Measurements from ENCODE around the gene FAM110A.
"Not testable (repeated sequence)": the region's sequence is repeated elsewhere in the genome, so short reads cannot be mapped to it uniquely, and the experiment has no call there.

Gene FAM110A

GRCh38 chr20:881051-881782 is 47.7 kb downstream of the FAM110A start:
- Mint-ChIP-seq H3K36me3 (no peaks in the 10 kb centered on the region), H3K27me3 (peaks cover 44% of the 10 kb centered on the region), H3K27ac (peak overlapping the region; percentile 16), H3K4me3 (peak overlapping the region; percentile 38), H3K4me1 (peaks cover 27% of the 10 kb centered on the region), H3K9me3 (no peaks in the 10 kb centered on the region)
- peak; percentile 46 for DNase-seq
- CTCF ChIA-PET = no interaction called here

DNA sequence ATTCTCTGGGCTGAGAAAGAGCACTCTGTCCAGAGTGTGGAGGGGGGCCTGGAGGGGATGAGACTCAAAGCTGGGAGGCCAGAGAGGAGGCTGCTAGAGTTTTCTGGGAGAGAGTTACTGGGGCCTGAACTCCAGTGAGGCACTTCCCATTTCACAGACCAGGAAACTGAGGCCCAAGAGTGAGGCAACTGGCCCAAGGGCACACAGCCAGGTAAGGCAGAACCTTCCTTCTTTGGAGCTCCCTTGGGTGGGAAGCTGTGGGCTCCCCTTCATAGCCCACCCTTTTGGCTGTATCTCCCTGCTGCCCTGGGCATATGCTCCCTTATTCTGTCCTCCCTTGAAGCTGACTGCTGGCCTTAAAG is 48.2 kb downstream of the FAM110A start:
- peak overlapping the region; percentile 16 for H3K27ac Mint-ChIP-seq
- peaks cover 39% of the 10 kb centered on the region for H3K27me3 Mint-ChIP-seq
- no peak for DNase-seq
- H3K9me3 Mint-ChIP-seq = no peaks in the 10 kb centered on the region
- CTCF ChIA-PET = no interaction called here
- H3K4me1 Mint-ChIP-seq = peaks cover 27% of the 10 kb centered on the region
- peak overlapping the region; percentile 38 for H3K4me3 Mint-ChIP-seq
- no peaks in the 10 kb centered on the region for H3K36me3 Mint-ChIP-seq

DNA sequence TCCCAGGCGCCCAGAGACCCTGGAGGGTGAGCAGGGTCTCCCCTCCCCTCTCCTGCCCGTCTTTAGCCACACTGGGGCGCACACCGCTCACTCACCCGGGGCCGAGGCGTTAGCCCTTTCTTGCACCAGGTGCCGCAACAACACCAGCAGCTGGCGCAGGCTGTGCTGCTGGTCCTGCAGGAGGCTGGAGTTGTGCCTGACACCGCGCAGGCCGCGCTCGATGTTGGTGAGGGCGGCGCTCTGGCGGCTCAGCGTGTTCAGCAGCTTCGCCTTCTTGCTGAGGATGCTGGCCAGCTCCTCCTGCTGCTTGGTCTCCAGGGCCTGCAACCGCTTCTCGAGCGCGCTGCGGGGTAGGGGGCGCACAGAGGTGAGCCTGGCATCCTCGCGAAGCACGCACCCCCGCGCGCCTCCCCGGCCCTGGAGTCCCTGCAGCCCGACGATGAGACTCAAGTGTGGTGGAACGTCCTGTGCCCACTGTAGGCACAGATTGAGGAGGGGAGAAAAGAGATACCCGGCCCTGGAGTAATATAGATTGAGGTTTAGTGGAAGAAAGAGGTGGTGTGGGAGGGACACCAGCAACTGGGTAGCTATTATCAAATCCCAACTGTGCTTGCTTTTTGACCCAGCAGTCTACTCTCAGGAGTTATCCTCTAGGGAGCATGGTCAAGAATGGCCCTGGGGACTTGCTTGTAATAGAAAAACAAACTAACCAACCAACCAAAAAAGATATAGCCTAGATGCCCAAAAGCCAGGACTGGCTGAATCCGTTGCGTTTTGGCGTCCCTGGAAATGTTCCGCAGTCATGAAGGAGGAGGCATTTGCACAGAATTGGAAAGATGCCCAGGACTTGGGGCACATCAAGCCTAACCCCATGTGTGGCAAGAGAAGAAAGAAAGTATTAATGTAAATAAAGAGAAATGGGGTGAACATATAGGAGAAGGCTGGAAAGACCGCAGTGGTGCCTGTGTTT is 51.8 kb downstream of the FAM110A start:
- H3K4me3 Mint-ChIP-seq = no peak overlapping the region
- CTCF ChIA-PET = interaction anchor here (0.6 to 1.7 kb wide), 2 partner anchors 41 to 71 kb away, joined by 3 to 6 read pairs; no protein-coding TSS in a partner anchor
- peak; percentile 41 for DNase-seq
- peaks cover 24% of the 10 kb centered on the region for H3K4me1 Mint-ChIP-seq
- no peak overlapping the region for H3K27ac Mint-ChIP-seq
- H3K27me3 Mint-ChIP-seq = peaks cover 34% of the 10 kb centered on the region
- no peaks in the 10 kb centered on the region for H3K9me3 Mint-ChIP-seq
- H3K36me3 Mint-ChIP-seq = no peaks in the 10 kb centered on the region

GRCh38 chr20:887137-887536 is 53.6 kb downstream of the FAM110A start:
- peaks cover 13% of the 10 kb centered on the region for H3K4me1 Mint-ChIP-seq
- H3K4me3 Mint-ChIP-seq = no peak overlapping the region
- CTCF ChIA-PET = interaction anchor here (1.0 to 1.1 kb wide), 2 partner anchors 52 to 71 kb away, joined by 3 to 4 read pairs; no protein-coding TSS in a partner anchor
- H3K9me3 Mint-ChIP-seq = no peaks in the 10 kb centered on the region
- H3K27me3 Mint-ChIP-seq = peaks cover 41% of the 10 kb centered on the region
- H3K36me3 Mint-ChIP-seq = no peaks in the 10 kb centered on the region
- no peak for DNase-seq
- no peak overlapping the region for H3K27ac Mint-ChIP-seq

DNA sequence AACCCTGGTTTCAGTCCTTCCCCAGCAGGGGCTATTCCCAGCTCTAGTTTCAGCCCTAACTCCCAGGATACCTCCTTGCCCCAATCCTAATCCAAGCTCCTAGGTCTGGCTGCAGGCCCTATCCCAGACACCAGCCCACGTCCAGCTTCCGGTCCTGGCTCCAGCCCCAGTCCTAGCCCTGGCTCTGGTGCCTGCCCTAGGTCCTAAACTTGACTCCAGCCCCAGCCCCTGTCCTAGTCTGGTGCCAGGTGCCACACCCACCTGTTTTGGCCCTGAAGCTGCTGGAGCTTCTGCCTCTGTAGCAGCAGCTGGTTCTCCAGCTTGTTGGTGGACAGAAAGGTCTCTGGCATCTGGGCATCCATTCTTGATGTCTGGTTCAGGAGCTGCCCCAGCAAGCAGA is 54.5 kb downstream of the FAM110A start:
- Mint-ChIP-seq H3K4me1 (peaks cover 8% of the 10 kb centered on the region), H3K27ac (no peak overlapping the region), H3K36me3 (no peaks in the 10 kb centered on the region), H3K27me3 (peaks cover 47% of the 10 kb centered on the region), H3K4me3 (no peak overlapping the region), H3K9me3 (no peaks in the 10 kb centered on the region)
- CTCF ChIA-PET = interaction anchor here (1.9 kb wide), 1 partner anchor 70 kb away, joined by 4 read pairs; no protein-coding TSS in a partner anchor
- DNase-seq = no peak

GRCh38 chr20:889106-889505 is 55.6 kb downstream of the FAM110A start:
- Mint-ChIP-seq H3K4me3 (no peak overlapping the region), H3K27ac (no peak overlapping the region), H3K4me1 (peaks cover 9% of the 10 kb centered on the region), H3K27me3 (peaks cover 44% of the 10 kb centered on the region), H3K9me3 (no peaks in the 10 kb centered on the region), H3K36me3 (no peaks in the 10 kb centered on the region)
- DNase-seq = no peak
- CTCF ChIA-PET = interaction anchor here (1.9 to 2.6 kb wide), 2 partner anchors 67 to 71 kb away, joined by 4 to 6 read pairs; no protein-coding TSS in a partner anchor

- CTCF ChIA-PET = interaction anchor here (1.9 to 2.6 kb wide), 2 partner anchors 66 to 71 kb away, joined by 4 to 6 read pairs; no protein-coding TSS in a partner anchor
- no peak for DNase-seq
- H3K27ac Mint-ChIP-seq = no peak overlapping the region
Measured at GRCh38 chr20:889932-890463, 56.5 kb downstream of the FAM110A start.

DNA sequence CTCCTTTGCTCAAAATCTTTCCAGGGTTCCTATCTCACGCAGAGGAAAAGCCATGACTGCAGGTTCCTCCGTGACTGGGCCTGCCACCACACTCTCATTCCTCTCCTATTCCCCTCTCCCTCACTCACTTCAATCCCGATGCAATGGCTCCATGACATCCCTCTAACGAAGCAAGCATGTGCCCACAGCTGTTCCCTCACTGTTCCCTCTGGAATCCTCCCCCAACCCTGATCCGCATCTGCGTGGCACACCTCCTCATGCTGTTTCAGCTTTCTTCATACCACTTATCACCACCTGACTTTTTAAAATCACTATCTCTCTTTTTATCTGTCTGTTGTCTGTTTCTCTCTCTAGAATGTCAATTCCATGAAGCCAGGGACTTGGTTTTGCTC is 57.1 kb downstream of the FAM110A start:
- Mint-ChIP-seq H3K36me3 (no peaks in the 10 kb centered on the region), H3K4me3 (no peak overlapping the region), H3K27me3 (peaks cover 29% of the 10 kb centered on the region), H3K27ac (no peak overlapping the region), H3K9me3 (no peaks in the 10 kb centered on the region), H3K4me1 (peaks cover 3% of the 10 kb centered on the region)
- CTCF ChIA-PET = interaction anchor here (2.6 kb wide), 1 partner anchor 65 kb away, joined by 6 read pairs; no protein-coding TSS in a partner anchor
- no peak for DNase-seq

More at GRCh38 chr20:889932-890463, 56.5 kb downstream of the FAM110A start:
- Mint-ChIP-seq H3K36me3 (no peaks in the 10 kb centered on the region), H3K4me3 (no peak overlapping the region), H3K27me3 (peaks cover 35% of the 10 kb centered on the region), H3K9me3 (no peaks in the 10 kb centered on the region), H3K4me1 (peaks cover 9% of the 10 kb centered on the region)

- Mint-ChIP-seq H3K4me1 (peaks cover 3% of the 10 kb centered on the region), H3K27ac (no peak overlapping the region), H3K36me3 (no peaks in the 10 kb centered on the region), H3K4me3 (no peak overlapping the region), H3K27me3 (peaks cover 25% of the 10 kb centered on the region), H3K9me3 (peaks cover under 1% of the 10 kb centered on the region)
- CTCF ChIA-PET = interaction anchor here (2.6 kb wide), 1 partner anchor 65 kb away, joined by 6 read pairs; no protein-coding TSS in a partner anchor
- no peak for DNase-seq
Measured at GRCh38 chr20:891058-891705, 57.7 kb downstream of the FAM110A start.

- H3K4me3 Mint-ChIP-seq = no peak overlapping the region
Measured at GRCh38 chr20:891706-892080, 58.2 kb downstream of the FAM110A start.

DNA sequence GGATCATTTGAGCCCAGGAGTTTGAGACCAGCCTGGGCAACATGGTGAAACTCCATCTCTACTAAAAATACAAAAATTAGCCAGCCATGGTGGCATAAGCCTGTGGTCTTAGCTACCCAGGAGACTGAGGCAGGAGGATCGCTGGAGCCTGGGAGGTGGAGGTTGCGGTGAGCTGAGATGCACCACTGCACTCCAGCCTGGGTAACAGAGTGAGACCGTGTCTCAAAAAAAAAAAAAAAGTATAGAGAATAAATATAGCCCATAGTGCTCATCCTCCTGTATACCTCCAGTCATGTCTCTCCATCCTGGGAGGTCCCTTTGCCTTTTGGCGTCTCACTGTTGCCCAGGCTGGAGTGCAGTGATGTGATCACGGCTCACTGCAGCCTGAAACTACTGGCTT is 58.9 kb downstream of the FAM110A start:
- not testable (repeated sequence) for H3K9me3 Mint-ChIP-seq, H3K27ac Mint-ChIP-seq, H3K4me1 Mint-ChIP-seq, H3K36me3 Mint-ChIP-seq, DNase-seq, H3K4me3 Mint-ChIP-seq
- H3K27me3 Mint-ChIP-seq = peaks cover 29% of the 10 kb centered on the region
- CTCF ChIA-PET = interaction anchor here (0.6 kb wide), 1 partner anchor 40 kb away, joined by 3 read pairs; no protein-coding TSS in a partner anchor

More at GRCh38 chr20:891706-892080, 58.2 kb downstream of the FAM110A start:
- DNase-seq = no peak
- CTCF ChIA-PET = interaction anchor here (2.6 kb wide), 1 partner anchor 64 kb away, joined by 6 read pairs; no protein-coding TSS in a partner anchor
- peaks cover 2% of the 10 kb centered on the region for H3K9me3 Mint-ChIP-seq
- H3K27ac Mint-ChIP-seq = no peak overlapping the region
- H3K27me3 Mint-ChIP-seq = peaks cover 25% of the 10 kb centered on the region
- no peaks in the 10 kb centered on the region for H3K36me3 Mint-ChIP-seq
- peaks cover 3% of the 10 kb centered on the region for H3K4me1 Mint-ChIP-seq
